Measurements from ENCODE around the gene B9D1.
A peak's percentile ranks its signal among the peaks of the same experiment; 100 is the strongest.

The B9D1 gene

DNA sequence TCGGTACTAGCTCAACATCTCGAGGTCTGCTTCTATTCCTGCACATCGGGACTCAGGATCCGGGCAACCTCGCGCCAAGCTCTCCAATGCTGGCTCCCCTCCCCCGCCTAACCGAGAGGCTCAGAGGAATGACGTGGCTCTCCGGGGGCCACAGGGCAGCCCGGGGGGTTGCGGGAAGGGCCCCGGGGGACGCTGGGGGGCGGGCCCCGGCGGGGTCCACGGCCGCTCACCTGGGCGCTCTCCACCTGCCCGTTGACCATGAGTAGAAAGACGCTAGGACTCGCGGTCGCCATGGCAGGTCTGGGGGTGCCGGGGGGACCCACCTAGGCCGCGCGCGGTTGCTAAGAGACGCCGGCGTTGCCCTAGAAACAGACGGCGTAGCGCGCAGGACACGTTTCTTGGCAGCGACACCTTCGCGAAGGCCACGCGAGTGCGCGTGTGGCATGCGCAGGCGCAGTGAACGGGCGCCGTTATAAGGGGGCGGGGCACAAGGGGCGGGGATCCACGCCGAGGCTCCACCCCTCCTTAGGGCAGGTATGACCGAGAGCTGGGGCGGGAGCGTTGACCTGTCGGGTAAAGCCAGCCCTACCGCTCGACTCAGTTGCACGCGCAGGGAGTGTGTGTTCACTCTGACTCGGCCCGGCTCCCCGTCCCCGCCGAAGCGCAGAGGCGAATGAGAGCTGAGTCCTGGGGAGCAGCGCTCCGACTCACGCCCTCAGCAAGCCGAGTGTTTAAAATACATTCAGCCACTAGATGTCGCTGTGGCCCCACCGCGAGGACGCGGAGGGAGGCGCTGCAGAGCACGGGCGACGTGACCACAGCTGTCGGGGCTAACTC, at the start of gene B9D1:
TSS of gene B9D1 (minus strand) at position 447 of the 837 bp plus-strand sequence. CDS start at position 293, 154 bp downstream.
- DNase-seq = peak; percentile 93

GRCh38 chr17:19411631-19412030, 49.1 kb upstream of the B9D1 start:
- DNase-seq = no peak

GRCh38 chr17:19410875-19411620, 48.5 kb upstream of the B9D1 start, which contains the start of gene RNF112:
TSS of gene RNF112 (plus strand) at chr17:19411232. CDS start at chr17:19411409, 177 bp downstream.
- DNase-seq = no peak

GRCh38 chr17:19410091-19410490, 47.6 kb upstream of the B9D1 start:
- no peak for DNase-seq

GRCh38 chr17:19409509-19409908, 47.0 kb upstream of the B9D1 start:
- DNase-seq = no peak

DNA sequence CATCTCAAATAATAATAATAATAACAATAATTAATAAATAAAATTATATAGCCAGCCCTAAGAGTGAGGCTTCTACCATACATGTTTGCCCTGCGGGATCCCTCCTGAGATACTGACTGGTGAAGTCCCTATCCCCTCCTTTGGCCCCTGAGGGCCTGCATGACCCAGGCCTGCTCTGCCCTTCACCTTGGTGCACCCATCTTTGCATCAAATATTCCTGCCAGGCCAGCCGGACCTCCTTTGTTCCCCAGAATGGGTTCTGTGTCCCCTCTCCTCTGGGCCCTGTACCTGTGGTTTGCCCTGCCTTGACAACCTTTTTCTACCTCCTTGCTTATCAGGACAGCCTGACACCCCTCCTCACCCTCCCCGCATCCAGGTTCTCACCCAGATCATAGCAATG, 46.5 kb upstream of the B9D1 start:
- no peak for DNase-seq

- DNase-seq = no peak
Measured at GRCh38 chr17:19408346-19408710, 45.8 kb upstream of the B9D1 start.

- DNase-seq = no peak
Measured at GRCh38 chr17:19407601-19408345, 45.2 kb upstream of the B9D1 start.

- DNase-seq = no peak
Measured at GRCh38 chr17:19405114-19405513, 42.6 kb upstream of the B9D1 start.

DNA sequence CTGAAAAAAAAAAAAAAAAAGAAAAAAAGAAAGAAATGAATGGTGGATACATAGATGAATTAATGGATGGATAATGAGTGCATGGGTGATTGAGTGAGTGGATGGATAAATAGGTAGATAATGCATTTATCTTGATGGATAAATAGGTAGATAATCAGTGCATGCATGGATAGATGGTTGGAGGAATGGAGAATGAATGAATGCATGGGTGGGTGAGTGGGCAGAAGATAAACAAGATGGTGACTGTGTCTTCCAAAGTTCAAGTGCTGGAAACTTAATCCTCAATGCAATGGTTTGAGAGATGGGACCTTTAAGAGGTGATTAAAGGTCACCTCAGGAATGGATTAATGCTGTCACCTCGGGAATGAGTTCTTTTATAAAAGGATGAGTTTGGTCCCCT, 41.7 kb upstream of the B9D1 start:
- DNase-seq = no peak

GRCh38 chr17:19403021-19403420, 40.5 kb upstream of the B9D1 start:
- DNase-seq = no peak

GRCh38 chr17:19402171-19402570, 39.6 kb upstream of the B9D1 start:
- DNase-seq = no peak

DNA sequence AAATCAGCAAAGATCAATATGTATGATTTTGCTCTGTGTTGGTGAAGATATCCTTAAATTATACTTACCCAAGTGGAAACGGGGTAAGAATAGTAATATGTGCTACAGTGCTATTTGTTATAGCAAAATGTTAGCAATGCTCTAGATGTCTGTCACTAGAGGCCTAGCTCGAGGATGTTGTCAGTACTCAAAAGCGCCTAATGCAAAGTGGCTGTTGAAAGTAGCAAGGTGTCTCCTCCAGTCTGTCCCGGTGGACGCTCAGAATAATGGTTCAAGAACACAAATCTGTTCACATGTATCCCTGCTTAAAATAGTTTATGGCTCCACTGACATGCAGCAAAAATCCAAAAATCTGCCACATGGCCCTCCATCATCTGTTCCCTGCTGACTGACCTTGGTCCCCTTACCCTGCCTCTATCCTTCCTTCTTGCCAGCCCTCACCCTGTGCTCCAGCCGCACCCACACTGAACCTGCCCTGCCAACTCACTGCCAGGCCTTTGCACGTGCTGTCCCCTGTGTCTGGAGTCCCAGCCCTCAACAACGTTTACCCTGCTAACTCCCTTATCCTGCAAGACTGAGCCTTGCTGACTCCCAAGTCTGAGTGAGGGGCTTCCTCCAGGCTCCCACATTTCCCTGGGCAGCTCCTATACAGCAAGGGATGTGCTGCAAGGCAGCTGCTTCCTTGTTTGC, 38.9 kb upstream of the B9D1 start:
- DNase-seq = no peak

DNA sequence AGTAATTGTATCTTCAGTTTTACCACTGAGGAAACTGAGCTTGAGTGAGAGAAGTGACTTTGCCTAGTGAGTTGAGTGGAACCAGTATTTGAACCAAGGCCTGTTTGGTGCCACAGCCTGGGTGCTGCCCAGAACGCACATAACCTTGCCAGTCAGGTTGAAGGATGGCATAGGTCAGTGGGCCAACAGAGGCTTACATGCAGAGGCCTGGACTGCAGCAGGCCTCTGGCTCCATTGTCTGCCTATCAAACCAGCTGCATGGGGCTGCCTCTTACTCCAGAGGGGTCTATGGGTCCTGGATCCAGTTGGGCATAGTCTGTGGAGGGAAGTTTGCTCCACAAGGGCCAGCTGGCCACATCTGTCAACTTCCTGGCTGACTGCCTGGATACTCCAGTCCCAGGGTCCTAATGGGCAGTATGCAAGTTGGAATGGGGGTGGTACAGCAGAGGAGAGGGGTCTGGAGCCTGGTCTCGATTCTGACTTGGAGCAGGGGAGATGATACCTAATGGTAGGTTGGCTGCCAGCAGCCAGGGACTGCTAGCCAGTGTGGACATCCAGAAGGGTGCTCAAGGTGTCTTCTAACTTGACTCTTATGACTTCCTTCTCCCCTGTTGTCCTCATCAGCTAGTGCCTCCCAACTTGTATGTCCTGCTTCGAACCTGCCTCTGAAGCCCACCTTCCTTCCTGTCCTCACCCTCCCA, 37.4 kb upstream of the B9D1 start:
- DNase-seq = no peak

DNA sequence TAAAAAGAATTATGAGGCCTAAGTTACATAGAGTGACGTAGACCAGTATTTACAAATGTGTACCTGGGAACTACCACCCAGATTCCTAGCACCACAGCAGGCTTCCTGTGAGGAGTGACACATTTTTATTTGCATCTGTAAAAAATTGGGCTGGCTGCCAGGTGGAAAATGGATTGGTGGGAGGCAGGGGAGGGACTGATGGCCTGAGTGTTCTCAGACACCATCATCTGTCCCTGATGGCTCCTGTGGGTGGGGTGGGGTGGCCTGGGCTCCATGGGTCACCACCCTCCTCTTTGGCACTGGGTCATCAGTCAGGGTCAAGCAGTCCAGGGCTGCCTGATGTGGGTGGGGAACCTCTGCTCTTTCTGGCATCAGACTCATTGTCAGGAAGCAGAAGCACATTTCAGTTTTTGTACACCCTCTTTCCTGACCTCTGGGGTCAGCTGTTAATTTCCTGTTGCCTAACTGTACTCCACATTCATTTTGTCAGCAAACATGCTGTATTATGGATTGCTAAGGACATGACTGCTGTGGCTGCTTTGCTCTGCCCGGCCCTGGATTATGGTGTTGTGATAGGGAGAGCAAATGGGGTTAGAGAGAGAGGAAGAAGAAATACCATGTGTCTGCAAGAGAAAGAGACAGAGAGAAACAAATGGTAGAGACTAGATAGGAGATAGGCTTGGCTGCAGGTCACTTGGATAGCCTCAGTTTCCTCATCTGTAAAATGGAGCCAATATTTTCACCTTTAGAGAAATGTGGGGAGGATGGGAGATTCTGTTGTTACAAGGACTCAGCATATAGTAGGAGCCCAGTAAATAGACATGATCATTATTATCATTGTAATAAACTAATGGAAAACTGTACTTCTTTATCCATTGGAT, 36.0 kb upstream of the B9D1 start:
- no peak for DNase-seq

DNA sequence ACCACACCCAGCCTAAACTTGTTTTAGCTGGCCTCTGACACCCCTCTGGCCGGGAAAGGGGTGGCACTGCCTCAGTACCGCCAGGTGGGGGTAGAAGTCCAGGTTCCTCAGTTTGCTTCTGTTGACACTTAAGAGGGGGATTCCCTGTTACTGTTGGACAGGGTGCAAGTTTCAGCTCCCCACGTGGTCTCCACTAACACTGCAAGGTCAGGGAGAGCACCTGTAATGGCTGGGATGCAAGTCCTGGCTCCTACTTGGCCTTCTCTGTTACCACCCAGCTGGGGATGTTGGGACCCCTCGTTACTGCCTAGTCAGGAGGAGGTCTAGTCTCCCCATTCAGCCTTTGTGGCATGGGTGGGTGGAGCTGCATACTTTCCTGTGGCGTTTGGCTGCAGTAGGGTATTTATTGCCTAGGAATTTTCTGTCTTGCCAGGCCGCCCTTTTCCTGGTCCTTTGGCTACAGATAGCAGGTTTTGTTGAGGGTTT, 35.1 kb upstream of the B9D1 start:
- no peak for DNase-seq

DNA sequence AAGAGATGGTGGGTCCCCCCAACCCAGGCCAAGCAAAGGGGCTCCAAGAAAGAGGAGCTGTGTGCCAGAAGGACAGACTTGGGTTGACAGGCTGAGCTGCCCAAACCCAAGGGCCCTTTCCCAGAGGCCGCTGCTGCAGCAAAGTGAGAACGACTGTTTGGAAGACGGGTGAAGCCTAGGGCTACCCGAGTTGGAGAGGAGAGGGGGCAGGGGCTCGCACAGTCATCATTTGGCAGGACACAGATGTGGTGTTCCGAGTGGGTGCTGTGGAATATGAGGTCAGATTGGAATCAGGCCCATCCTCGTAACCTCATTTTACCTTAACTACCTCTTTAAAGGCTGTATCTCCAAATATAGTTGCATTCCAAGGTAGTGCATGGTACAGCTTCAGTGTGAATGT, 29.8 kb upstream of the B9D1 start:
- no peak for DNase-seq

DNA sequence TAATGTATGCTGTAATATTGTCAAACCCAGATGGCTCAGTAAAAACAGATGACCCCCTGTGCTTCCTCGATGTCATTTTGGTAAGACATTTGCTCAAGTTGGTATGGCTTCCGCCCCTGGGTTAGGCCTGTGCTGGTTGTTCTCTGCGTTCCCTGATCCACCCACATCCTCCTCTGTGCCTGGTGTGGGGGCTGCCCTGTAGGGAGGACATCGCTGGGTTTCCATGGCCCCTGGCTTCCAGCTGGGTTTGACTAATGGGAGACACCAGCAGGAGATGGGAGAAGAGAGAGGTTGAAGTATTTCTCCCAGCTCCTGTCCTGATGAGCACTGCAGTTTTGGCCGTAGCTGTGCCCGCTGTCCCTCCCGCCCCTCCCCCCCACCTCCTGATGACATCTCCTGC, 28.9 kb upstream of the B9D1 start:
- DNase-seq = no peak

DNA sequence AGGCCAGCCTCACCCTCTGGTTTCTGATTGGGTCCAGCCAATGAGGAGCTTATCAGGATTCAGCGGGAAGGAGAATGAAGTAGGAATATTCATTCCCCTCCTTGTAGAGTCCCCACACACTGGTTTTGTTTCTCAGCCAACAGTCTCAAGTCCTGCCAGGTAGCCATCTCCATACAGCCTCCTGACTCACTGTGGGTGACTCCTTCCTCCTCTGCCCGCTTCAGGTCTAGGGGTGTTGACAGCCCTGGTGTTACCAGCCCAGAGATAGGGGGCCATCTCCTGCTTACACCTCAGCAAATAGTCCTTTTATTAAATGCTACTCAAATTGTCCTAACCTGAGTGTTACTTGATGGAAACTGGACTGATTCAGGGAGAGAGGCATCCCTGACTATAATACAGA, 28.4 kb upstream of the B9D1 start:
- DNase-seq = no peak

DNA sequence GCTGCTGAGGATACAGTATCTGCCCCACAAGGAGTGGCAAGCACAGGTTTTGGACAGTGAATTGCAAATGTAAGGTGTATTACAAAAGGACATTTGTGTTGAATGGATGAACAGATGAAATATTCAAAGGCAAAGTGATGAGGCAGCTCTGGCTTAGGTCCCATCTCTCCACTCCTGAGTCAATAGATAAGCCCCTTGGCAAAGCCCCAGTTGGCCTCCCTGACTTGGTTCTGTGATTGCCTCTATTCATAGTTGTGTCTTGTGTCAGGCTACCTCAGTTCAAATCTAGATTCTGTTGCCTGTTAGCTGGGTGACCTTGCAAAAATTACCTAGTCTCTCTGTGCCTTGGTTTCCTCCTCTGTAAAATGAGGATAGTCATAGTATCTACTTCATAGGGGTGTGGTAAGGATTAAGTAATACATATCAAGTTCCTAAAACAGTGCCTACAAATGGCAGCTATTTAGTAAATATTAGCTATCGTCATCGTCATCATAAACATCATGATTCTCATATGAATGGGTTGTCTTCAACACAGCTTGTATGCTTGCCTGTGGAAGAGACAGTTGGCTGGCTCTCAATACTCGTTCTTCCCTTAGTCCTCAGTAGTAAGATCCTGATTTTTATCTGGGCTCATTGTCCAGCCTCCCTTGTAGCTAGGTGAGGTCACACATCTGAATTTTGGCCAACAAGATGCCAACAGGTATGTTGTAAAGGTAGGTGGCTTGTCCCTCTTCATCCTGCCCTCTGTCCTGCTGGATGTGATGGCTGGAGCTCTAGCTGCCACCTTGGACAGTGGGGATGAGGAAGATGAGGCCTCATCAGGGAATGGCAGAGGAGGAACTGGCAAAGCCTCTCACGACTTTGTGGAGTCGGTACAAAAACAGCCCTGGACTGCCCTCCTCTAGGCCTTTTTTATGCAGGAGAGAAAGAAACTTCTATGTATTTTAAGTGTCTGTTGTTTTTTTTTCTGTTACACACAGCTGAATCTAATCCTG, 26.6 kb upstream of the B9D1 start:
- no peak for DNase-seq
